Measurements from ENCODE around the gene CRTAP.
"Not testable (repeated sequence)": the region's sequence is repeated elsewhere in the genome, so short reads cannot be mapped to it uniquely, and the experiment has no call there.

Gene CRTAP

DNA sequence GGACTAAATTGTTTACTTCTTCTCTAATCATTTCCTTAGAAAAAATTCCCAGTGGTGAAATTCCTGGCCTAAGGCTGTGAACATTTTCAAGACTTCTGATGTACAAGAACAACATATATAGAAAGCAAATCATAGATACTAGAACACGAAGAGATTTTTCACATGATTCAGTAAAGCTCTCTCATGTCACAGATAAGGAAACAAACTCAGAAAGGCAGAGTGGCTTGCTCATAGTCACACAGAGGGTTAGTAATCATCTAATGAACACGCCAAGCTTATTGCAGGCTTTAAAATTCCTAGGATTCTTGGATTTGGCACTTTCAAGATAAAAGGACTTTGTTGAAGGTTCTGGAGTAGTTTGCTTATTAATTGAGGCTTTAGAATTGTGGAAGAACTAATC is 26.2 kb downstream of the CRTAP start:
- no peak for DNase-seq (ENCODE audit: low spot score)

GRCh38 chr3:33141006-33141405 is 27.2 kb downstream of the CRTAP start:
- DNase-seq (ENCODE audit: low spot score), result no peak

GRCh38 chr3:33144433-33144832 is 30.6 kb downstream of the CRTAP start:
- no peak for DNase-seq (ENCODE audit: low spot score)

- no peak for DNase-seq (ENCODE audit: low spot score)
These were observed 31.5 kb downstream of the CRTAP start for GRCh38 chr3:33145221-33145900.

- DNase-seq (ENCODE audit: low spot score), result no peak
These were observed 32.2 kb downstream of the CRTAP start for GRCh38 chr3:33145901-33146580.

DNA sequence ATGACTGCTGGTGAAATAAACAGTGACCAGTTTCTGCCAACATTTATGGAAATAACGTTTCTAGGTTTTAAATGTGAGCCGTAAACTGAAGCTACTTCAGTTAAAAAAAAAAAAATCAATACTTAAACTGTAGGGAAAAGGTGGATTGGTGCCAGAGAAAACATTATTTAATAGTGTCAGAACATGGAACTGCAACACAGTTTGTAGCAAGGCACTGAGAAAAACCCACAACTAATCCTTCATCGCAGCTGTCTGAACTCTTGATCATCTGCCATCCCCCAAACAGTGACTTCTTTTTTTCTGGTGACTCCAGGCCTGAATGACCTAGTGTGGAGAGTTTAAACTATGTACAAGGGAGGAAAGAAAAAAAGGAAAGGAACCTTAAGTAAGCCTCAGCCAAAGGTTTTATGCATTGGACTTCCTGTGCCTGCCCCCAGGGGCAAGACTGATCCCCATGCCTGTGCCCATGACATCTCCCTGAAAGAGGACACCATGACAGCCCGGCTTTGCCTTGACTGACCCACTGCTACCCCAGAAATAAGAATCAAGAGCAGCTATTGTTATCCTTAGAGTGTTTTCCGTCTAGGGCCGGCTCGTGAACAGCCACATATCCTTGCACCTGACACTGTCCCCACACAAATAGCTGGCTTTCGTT is 33.1 kb downstream of the CRTAP start:
- DNase-seq (ENCODE audit: low spot score), result no peak

DNA sequence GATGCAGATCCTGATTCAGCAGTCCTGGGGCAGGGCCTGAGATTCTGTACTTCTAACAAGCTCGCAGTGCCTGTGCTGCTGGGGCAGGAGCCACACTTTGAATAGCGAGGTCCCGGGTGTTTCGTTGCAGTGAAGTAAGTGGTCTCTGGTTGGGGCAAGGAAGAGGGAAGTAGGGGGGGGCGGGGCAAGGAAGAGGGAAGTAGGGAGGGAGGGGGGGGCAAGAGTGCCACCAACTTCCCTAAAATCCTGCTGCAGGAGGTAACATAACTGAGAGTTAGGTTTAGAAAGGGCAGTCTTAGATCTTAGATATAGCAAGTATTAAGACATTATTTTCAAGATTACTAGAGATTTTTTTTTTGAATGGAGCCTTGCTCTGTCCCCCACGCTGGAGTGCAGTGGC is 35.5 kb downstream of the CRTAP start:
- no peak for DNase-seq (ENCODE audit: low spot score)

GRCh38 chr3:33152363-33153360 is 38.8 kb downstream of the CRTAP start:
- DNase-seq (ENCODE audit: low spot score), result no peak

- DNase-seq (ENCODE audit: low spot score), result no peak
These were observed 40.0 kb downstream of the CRTAP start for GRCh38 chr3:33153782-33154181.

GRCh38 chr3:33155301-33155700 is 41.5 kb downstream of the CRTAP start:
- no peak for DNase-seq (ENCODE audit: low spot score)

GRCh38 chr3:33159234-33159633 is 45.4 kb downstream of the CRTAP start:
- no peak for DNase-seq (ENCODE audit: low spot score)

DNA sequence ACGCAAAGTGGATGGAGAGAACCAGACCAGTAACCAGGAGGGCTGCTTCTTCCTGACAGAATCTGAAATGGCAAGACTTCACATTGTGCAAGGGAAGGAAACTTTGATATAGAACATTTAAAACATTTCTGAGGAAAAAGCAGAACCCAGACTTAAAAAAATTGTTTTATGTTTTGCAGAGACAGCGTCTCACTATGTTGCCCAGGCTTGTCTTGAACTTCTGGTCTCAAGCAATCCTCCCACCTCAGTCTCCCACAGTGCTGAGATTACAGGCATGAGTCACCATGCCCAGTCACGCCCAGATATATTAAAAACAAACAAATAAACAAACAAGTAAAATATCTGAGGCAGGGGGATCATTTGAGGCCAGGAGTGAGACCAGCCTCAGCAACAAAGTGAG is 46.2 kb downstream of the CRTAP start:
- DNase-seq (ENCODE audit: low spot score), result no peak

DNA sequence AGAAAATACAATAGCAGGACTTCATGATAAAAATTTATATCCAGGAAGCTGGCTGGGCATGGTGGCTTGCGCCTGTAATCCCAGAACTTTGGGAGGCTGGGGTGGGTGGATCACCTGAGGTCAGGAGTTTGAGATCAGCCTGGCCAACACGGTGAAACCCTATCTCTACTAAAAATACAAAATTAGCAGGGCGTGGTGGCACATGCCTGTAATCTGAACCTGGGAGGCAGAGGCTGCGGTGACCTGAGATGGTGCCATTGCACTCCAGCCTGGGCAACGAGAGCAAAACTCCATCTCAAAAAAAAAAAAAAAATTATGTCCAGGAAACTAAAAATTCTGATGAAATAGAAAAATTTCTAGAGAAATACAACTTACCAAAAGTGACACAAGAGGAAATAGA is 48.8 kb downstream of the CRTAP start:
- DNase-seq (ENCODE audit: low spot score), result not testable (repeated sequence)

DNA sequence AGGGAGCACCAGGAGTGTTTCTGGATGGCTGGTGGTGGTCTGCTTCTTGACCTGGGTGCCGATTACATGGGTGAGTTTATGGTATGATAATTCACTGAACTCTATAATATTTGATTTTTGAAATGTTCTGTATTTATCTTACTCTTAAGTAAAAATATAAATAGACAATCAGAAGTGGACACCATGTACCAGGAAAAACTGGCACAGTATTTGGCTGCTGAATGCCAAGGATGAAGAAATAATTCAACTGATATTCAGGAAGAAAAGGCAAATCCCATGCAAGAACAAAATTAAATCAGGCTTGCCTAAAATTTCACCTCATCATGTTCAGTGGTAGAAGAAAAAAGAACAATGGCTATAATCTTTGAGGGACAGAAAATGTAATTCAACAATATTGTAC is 51.6 kb downstream of the CRTAP start:
- DNase-seq (ENCODE audit: low spot score), result no peak

DNA sequence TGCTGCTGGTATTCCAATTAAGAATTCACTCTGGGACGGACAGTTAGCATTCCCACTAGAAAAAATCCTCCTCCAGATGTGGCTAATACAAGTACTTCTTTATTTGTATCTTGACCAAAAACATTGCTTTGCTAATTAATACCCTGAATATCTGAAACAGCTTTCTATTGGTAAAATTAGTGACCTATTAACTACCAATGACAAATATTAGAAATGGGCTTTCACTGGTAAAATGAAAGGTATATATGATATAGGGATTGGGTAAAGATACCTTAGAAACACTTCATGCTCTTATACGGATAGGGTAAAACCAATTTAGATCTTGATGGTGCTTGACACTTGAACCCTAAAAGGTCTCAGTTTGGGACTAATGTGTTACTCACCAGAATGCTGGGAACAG is 52.3 kb downstream of the CRTAP start:
- DNase-seq (ENCODE audit: low spot score), result no peak

DNA sequence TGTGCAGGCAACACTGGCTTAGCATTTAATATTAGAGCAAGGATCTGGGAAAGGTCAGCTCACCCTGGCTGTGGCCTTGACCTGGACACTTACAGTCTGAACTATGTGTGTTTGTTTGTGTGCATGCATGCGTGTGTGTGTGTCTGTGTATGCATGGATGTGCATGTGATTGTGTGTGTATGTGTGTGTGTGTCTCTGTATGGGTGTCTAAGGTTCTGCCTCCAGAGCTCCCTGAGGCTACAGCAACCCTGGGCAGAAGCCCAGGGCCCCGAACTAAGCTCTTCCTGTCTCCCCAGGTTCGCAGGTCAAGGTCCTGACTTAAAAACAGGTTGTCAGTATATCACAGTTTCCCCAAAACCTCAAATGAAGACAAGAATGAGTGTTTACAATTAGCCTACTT is 53.5 kb downstream of the CRTAP start:
- no peak for DNase-seq (ENCODE audit: low spot score)

- no peak for DNase-seq (ENCODE audit: low spot score)
These were observed 54.0 kb downstream of the CRTAP start for GRCh38 chr3:33167716-33168336.

DNA sequence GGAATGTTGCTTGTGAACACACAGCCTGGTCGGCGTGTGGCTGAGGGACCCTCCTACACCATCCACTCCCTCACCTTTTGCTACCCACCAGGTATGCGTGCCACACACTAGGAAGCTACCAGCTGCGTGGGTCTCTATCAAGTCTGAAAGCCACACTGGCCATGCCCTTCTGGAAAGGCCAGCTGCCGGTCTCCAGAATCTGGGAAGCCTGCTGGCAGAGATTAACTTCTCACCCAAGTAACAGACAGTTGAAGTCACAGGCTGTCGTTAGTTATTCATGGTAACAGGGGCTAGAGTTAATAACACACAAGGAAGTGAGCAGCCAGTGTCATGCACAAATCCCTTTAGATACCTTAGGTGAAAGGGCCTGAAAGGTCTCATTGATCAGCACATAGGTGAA is 56.7 kb downstream of the CRTAP start:
- no peak for DNase-seq (ENCODE audit: low spot score)

DNA sequence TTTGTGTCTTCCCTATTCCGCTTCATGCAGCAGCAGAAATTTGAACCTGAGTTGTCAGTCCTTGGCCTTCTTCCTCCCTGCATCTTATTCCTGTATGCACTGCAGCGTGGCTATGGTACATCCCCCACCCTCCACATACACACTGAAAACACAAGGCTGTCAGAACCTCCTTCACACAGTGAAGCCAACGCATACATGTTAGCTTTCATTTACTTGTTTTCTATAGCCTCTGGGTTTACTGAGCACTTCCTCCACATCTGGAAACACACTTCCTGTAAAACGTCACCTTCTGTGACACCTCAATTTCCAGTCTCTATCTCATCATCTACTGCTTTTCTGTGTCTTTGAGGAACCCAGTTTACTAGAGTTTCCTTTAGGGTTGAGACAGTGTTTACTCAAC is 57.8 kb downstream of the CRTAP start:
- no peak for DNase-seq (ENCODE audit: low spot score)

GRCh38 chr3:33173103-33173502 is 59.3 kb downstream of the CRTAP start:
- no peak for DNase-seq (ENCODE audit: low spot score)

- no peak for DNase-seq (ENCODE audit: low spot score)
These were observed 59.9 kb downstream of the CRTAP start for GRCh38 chr3:33173672-33174071.

Measured in SK-N-DZ (cell line).